Esophagus squamous epithelium (tissue), 5 donors: Measurements from ENCODE around the gene IQCC. TPM values are rescaled to one million over a fixed set of nuclear protein-coding genes. Genes with fewer than 3 reads are reported as not detected.

Experiments
- DNase-seq: peaks from one replicate; lab custom pipeline; 2025; lab: John Stamatoyannopoulos, UW
- H3K27ac ChIP-seq, 4 donors: fragments of 200-600 bp; sonication (generic); one replicate each; pipeline ENCODE4 v1.5.1; 2016 to 2019; ENCODE audit warnings: mild to moderate bottlenecking in 1 of 4
- H3K27me3 ChIP-seq, 4 donors: fragments of 200-600 bp; sonication (generic); 1 replicate in 3 of 4; 2 replicates in 1 of 4; pipeline versions ENCODE4 v1.5.1 to v1.6.0; 2017 to 2021; ENCODE audit warnings: antibody characterized with exemption in 1 of 4
- H3K36me3 ChIP-seq, 3 donors: fragments of 200-600 bp; sonication (generic); one replicate each; pipeline ENCODE4 v1.5.1; 2016 to 2019
- H3K4me1 ChIP-seq, 3 donors: fragments of 200-600 bp; sonication (generic); one replicate each; pipeline ENCODE4 v1.5.1; 2017 to 2019
- H3K4me3 ChIP-seq, 4 donors: fragments of 200-600 bp; sonication (generic); 1 replicate in 3 of 4; 2 replicates in 1 of 4; pipeline ENCODE4 v1.5.1; 2016 to 2019; ENCODE audit warnings: mild to moderate bottlenecking in 2 of 4, moderate library complexity in 1 of 4
- H3K9me3 ChIP-seq, 3 donors: fragments of 200-600 bp; sonication (generic); one replicate each; pipeline ENCODE4 v1.5.1; 2016 to 2019
- CTCF ChIP-seq, 6 experiments: fragments of 450-650 bp in 4 of 6; fragments of 200-600 bp in 2 of 6; sonication (generic) in 2 of 6; IDR thresholded peaks; one replicate each; pipeline ENCODE4 v1.5.1; 2016 to 2019; ENCODE audit warnings: antibody characterized with exemption in 6 of 6, mild to moderate bottlenecking in 4 of 6, moderate library complexity in 4 of 6
- POLR2A ChIP-seq, 4 donors: fragments of 450-650 bp; IDR thresholded peaks; one replicate each; pipeline ENCODE4 v1.6.1; 2017; ENCODE audit warnings: antibody characterized with exemption in 4 of 4, mild to moderate bottlenecking in 4 of 4, moderate library complexity in 3 of 4
- WGBS, 2 donors: methylation state at CpG; one replicate each; pipeline ENCODE4 v1.1.5; 2018; 5-methylcytosine and 5-hydroxymethylcytosine counted together
- intact Hi-C: fragments of 100-400 bp; cut with DNase I; formaldehyde crosslinking; loops from one replicate; pipeline ENCODE4 v1.15.0; 2022
- total RNA-seq, 4 donors: library from RNA; depleted of rRNA; stranded (reverse); fragments of >200 nt; gene quantifications; one replicate each; pipeline ENCODE4 v1.1.0, GENCODE V29; 2016
- donor health status: DM: yes; HTN: yes; CAD: no.

Gene IQCC
- total RNA-seq, 4 donors from 2014 or later, result 0.66 to 2.0 (median 1.1) TPM

- Histone ChIP-seq H3K4me1 (peaks cover 7 to 22% (median 13%) of the 10 kb centered on the region in 3 donors), H3K9me3 (no peaks in the 10 kb centered on the region), H3K4me3 (no peak overlapping the region), H3K27ac (no peak overlapping the region), H3K36me3 (peaks cover 52 to 80% (median 58%) of the 10 kb centered on the region in 3 donors), H3K27me3 (no peaks in the 10 kb centered on the region)
- intact Hi-C loops, result no loop called here
- WGBS, 2 donors, result 79% methylated on average over 2 of the region's 3 CpGs; no CpG with 5 or more reads in 1 of the 2 donors
- no peak for DNase-seq
- TF ChIP-seq POLR2A (IDR thresholded peaks at IDR 0.05) (no peak), CTCF (IDR thresholded peaks at IDR 0.05) (no peak)
Measured at GRCh38 chr1:32195531-32195930, 9.9 kb upstream of the IQCC start.

GRCh38 chr1:32195972-32196823 lies 9.3 kb upstream of the IQCC start:
- TF ChIP-seq CTCF (IDR thresholded peaks at IDR 0.05), result no peak
- no peak for TF ChIP-seq POLR2A (IDR thresholded peaks at IDR 0.05)
- H3K36me3 ChIP-seq, result peaks cover 49 to 73% (median 51%) of the 10 kb centered on the region in 3 donors
- H3K27ac ChIP-seq, result no peak overlapping the region

GRCh38 chr1:32197074-32197473 lies 8.4 kb upstream of the IQCC start:
- Histone ChIP-seq H3K27ac (no peak overlapping the region), H3K9me3 (no peaks in the 10 kb centered on the region), H3K4me3 (no peak overlapping the region), H3K4me1 (peaks cover 7 to 38% (median 24%) of the 10 kb centered on the region in 3 donors), H3K27me3 (no peaks in the 10 kb centered on the region), H3K36me3 (peaks cover 41 to 64% (median 42%) of the 10 kb centered on the region in 3 donors)
- no CpG with 5 or more reads among the region's 1 CpG for WGBS, 2 donors
- no peak for TF ChIP-seq POLR2A (IDR thresholded peaks at IDR 0.05)
- TF ChIP-seq CTCF (IDR thresholded peaks at IDR 0.05), result no peak
- DNase-seq, result no peak
- intact Hi-C loops, result no loop called here

More at GRCh38 chr1:32195972-32196823, 9.3 kb upstream of the IQCC start:
- Histone ChIP-seq H3K27me3 (no peaks in the 10 kb centered on the region), H3K9me3 (no peaks in the 10 kb centered on the region), H3K4me3 (no peak overlapping the region), H3K4me1 (peaks cover 7 to 29% (median 17%) of the 10 kb centered on the region in 3 donors)
- DNase-seq, result no peak
- intact Hi-C loops, result no loop called here

GRCh38 chr1:32197837-32198236 lies 7.6 kb upstream of the IQCC start:
- Histone ChIP-seq H3K27ac (no peak overlapping the region), H3K4me3 (no peak overlapping the region), H3K9me3 (no peaks in the 10 kb centered on the region), H3K27me3 (no peaks in the 10 kb centered on the region), H3K36me3 (peaks cover 34 to 57% (median 35%) of the 10 kb centered on the region in 3 donors), H3K4me1 (peaks cover 7 to 40% (median 24%) of the 10 kb centered on the region in 3 donors)
- TF ChIP-seq POLR2A (IDR thresholded peaks at IDR 0.05) (no peak), CTCF (IDR thresholded peaks at IDR 0.05) (no peak)
- WGBS, 2 donors, result 60 to 65% methylated on average over 4 to 6 of the region's 6 CpGs
- DNase-seq, result no peak
- intact Hi-C loops, result no loop called here
